Osteoblast (primary cell): Measurements from ENCODE around the gene OXCT2. TPM values are rescaled to one million over a fixed set of nuclear protein-coding genes. Genes with fewer than 3 reads are reported as not detected.

ENCODE experiments used
- DNase-seq: peaks from one replicate; pipeline ENCODE4 v3.0.0; 2011; ENCODE audit warnings: low spot score, mixed read lengths; ENCODE audit not compliant: insufficient read length; ENCODE audit errors: missing footprints
- H2AFZ ChIP-seq: 2 replicates; pipeline ENCODE4 v1.6.0; 2011; ENCODE audit warnings: mild to moderate bottlenecking, low read length
- H3K27ac ChIP-seq: 2 replicates; pipeline ENCODE4 v1.5.1; 2011; ENCODE audit warnings: mild to moderate bottlenecking, low read depth, low read length, moderate library complexity
- H3K27me3 ChIP-seq: 2 replicates; pipeline ENCODE4 v1.6.0; 2012; ENCODE audit warnings: mild to moderate bottlenecking, control low read depth, inconsistent platforms, low read length, moderate library complexity; ENCODE audit not compliant: insufficient read depth
- H3K36me3 ChIP-seq: 2 replicates; pipeline ENCODE4 v1.5.1; 2011; ENCODE audit warnings: mild to moderate bottlenecking, low read length, control low read depth, moderate library complexity; ENCODE audit not compliant: insufficient read depth
- H3K4me1 ChIP-seq: 2 replicates; pipeline ENCODE4 v1.5.1; 2011; ENCODE audit warnings: mild to moderate bottlenecking, low read length, control low read depth, moderate library complexity; ENCODE audit not compliant: insufficient read depth
- H3K4me2 ChIP-seq: 2 replicates; pipeline ENCODE4 v1.6.0; 2011; ENCODE audit warnings: mild to moderate bottlenecking, low read length; ENCODE audit not compliant: insufficient read depth
- H3K4me3 ChIP-seq: fragments of 200-600 bp; sonication (generic); 3 replicates; pipeline ENCODE4 v1.5.1; 2012; ENCODE audit warnings: mild to moderate bottlenecking, low read length, inconsistent platforms; ENCODE audit not compliant: insufficient read depth
- H3K79me2 ChIP-seq: 2 replicates; pipeline ENCODE4 v1.6.0; 2012; ENCODE audit warnings: mild to moderate bottlenecking, low read length, control low read depth, inconsistent platforms; ENCODE audit not compliant: insufficient read depth
- H3K9me3 ChIP-seq: 2 replicates; pipeline ENCODE4 v1.5.1; 2011; ENCODE audit warnings: low read depth, low read length, control low read depth
- H4K20me1 ChIP-seq: 2 replicates; pipeline ENCODE4 v1.6.0; 2012; ENCODE audit warnings: mild to moderate bottlenecking, low read length, control low read depth; ENCODE audit not compliant: insufficient read depth
- total RNA-seq: library from RNA; depleted of rRNA; stranded (reverse); fragments of >200 nt; gene quantifications from 2 replicates; pipeline ENCODE4 v1.2.3, GENCODE V29; 2012
- TF ChIP-seq, protein P1 (sequence below): IDR thresholded peaks from 2 replicates; pipeline ENCODE4 v1.5.1; 2011; ENCODE audit warnings: mild to moderate bottlenecking, low read depth, low read length, moderate library complexity; ENCODE audit errors: extremely low read depth

The OXCT2 gene
- total RNA-seq, 1 donor: 1.1 TPM

DNA sequence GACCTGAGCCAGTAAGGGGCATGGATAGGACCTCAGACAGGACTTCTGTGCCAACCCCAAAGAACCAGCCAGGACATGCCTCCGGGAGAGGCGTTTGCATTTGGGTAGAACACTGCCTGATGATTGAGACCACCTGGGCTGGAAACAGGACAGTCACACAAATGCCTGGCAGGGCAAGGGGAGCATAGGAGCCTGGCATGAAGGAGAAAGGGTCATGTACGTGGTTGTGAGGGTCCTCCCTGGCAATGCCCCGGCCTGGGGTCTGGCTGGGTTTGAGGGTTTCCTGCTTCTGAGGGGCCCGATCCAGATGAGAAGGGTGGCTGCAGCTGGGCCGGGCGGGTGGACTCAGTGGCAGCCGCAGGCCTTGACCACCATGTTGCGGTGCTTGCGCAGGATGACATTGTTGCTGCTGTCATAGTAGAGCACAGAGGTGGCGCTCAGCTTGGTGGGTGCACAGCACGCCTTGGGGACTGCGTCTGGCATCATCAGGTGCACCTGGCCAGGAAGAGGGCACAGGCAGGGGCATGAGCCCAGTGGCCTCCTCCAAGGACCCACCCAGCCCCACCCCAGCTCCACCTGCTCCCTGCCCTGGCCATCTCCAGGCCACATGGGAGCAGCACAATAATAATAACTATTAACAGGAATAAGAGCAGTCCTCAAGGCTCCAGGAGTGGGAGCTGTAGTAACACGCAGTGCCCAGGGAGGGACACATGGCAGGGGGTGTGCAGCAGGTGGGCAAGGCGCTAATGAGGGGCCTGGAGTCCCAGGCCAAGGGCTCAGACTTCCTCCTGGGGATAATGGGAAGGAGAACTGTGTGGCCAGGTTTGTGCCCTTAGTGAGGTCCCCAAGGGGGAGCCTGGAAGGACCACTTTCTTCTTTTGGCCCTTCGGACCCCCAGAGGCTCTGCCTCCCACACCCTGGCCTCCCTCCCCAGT, 10.8 kb downstream of the OXCT2 start:
- no peaks in the 10 kb centered on the region for H3K27me3 ChIP-seq
- no peak overlapping the region for H3K27ac ChIP-seq
- H3K79me2 ChIP-seq: no peaks in the 10 kb centered on the region
- H2AFZ ChIP-seq: no peak overlapping the region
- H3K9me3 ChIP-seq: no peaks in the 10 kb centered on the region
- no peak overlapping the region for H3K4me2 ChIP-seq
- H3K36me3 ChIP-seq: no peaks in the 10 kb centered on the region
- H4K20me1 ChIP-seq: no peaks in the 10 kb centered on the region
- DNase-seq: peak; percentile 68
- TF ChIP-seq, protein P1, sequence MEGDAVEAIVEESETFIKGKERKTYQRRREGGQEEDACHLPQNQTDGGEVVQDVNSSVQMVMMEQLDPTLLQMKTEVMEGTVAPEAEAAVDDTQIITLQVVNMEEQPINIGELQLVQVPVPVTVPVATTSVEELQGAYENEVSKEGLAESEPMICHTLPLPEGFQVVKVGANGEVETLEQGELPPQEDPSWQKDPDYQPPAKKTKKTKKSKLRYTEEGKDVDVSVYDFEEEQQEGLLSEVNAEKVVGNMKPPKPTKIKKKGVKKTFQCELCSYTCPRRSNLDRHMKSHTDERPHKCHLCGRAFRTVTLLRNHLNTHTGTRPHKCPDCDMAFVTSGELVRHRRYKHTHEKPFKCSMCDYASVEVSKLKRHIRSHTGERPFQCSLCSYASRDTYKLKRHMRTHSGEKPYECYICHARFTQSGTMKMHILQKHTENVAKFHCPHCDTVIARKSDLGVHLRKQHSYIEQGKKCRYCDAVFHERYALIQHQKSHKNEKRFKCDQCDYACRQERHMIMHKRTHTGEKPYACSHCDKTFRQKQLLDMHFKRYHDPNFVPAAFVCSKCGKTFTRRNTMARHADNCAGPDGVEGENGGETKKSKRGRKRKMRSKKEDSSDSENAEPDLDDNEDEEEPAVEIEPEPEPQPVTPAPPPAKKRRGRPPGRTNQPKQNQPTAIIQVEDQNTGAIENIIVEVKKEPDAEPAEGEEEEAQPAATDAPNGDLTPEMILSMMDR: no peak
- H3K4me1 ChIP-seq: no peaks in the 10 kb centered on the region
- no peak overlapping the region for H3K4me3 ChIP-seq

DNA sequence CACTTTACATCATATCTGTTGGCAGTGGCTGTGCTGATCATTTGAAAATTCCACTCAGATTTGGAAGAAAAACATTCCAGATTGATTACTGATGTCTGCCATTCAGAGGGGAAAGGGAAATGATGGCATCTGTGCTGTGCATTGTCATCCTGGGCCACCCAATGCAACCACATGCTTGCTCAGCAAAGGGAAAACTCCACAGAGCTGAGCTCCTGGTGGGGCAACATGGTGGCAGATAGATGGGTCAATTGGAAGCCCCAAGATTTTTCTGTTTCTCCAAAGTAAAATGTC, 11.8 kb downstream of the OXCT2 start:
- Histone ChIP-seq H4K20me1 (no peaks in the 10 kb centered on the region), H3K9me3 (no peaks in the 10 kb centered on the region), H3K79me2 (no peaks in the 10 kb centered on the region), H3K36me3 (peaks cover 3% of the 10 kb centered on the region), H3K27ac (no peak overlapping the region), H3K4me3 (no peak overlapping the region), H2AFZ (no peak overlapping the region), H3K4me1 (no peaks in the 10 kb centered on the region), H3K27me3 (no peaks in the 10 kb centered on the region), H3K4me2 (no peak overlapping the region)
- peak; percentile 86 for DNase-seq
- TF ChIP-seq, protein P1: no peak

DNA sequence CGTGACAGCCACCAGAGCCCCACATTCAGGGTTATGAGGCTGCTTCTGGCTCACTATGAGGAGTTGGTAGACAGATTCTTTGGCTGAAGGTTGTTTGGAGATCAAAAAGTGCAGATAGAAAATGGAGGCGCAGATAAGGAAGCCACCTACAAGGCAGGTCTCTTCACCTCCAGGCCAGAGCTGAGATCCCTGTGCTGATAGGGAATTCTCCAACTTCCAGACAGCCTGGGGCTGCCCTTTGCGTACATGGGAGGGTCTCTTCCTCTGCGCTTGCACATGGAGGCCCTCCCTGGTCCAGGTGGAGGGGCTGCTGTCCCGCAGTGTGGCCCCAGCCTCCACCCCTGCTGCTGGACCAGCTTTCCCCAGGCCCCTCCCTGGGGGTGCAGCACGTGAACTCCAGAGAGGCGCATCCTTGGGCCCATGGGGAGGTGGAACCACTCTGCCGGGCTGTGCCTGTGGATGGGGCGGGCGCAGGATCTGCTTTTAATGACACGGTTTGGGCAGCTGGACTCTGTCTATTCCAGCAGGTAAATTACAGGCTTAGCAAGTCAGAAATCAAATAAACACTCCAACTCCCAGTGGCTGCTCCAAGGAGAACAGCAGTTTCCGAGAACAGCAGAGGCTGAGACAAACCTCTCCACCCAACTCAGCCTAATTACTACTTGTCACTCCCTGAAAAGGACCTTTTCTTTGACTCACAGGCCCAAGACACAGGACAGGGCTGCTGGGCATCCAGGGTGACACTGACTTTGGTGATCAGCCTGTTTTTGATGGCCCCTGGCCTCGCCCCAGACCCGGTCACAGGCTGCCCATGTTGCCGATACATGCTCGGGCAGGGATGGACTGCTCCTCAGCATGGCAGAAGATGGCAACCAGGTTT, 12.4 kb downstream of the OXCT2 start:
- Histone ChIP-seq H3K27ac (peak overlapping the region; percentile 12), H3K36me3 (peaks cover 8% of the 10 kb centered on the region), H3K27me3 (no peaks in the 10 kb centered on the region), H4K20me1 (no peaks in the 10 kb centered on the region), H3K79me2 (no peaks in the 10 kb centered on the region), H3K4me1 (no peaks in the 10 kb centered on the region), H2AFZ (no peak overlapping the region), H3K9me3 (no peaks in the 10 kb centered on the region), H3K4me3 (no peak overlapping the region), H3K4me2 (no peak overlapping the region)
- TF ChIP-seq, protein P1: no peak
- DNase-seq: peak; percentile 72

DNA sequence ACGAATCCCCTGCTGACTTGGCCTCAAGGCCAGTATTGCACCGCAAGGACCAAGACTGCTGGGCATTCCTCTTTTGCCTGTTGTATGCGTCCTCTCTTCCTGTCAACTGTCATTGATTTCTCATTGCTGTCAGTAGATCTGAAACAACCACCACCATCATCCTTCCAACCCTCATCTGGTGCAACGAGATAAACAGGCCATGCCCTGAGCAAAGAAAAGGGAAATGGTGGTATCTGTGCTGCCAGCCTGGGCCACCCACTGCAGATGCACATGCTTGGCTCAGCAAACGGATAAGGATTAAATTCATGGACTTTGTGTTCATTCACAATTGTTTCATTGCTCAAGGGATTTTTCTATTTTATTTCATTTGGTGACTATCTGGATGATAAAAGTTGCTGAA, 13.6 kb downstream of the OXCT2 start:
- no peak overlapping the region for H3K4me2 ChIP-seq
- no peaks in the 10 kb centered on the region for H3K9me3 ChIP-seq
- peaks cover 20% of the 10 kb centered on the region for H3K36me3 ChIP-seq
- no peak for DNase-seq
- no peak overlapping the region for H3K27ac ChIP-seq
- TF ChIP-seq, protein P1: no peak
- no peak overlapping the region for H2AFZ ChIP-seq
- no peaks in the 10 kb centered on the region for H3K4me1 ChIP-seq
- no peaks in the 10 kb centered on the region for H4K20me1 ChIP-seq
- no peaks in the 10 kb centered on the region for H3K27me3 ChIP-seq
- no peak overlapping the region for H3K4me3 ChIP-seq
- H3K79me2 ChIP-seq: no peaks in the 10 kb centered on the region
